Smooth muscle cell (in vitro differentiated cells): ENCODE measurements around the gene ELP2. TPM values are rescaled to one million over a fixed set of nuclear protein-coding genes. Genes with fewer than 3 reads are reported as not detected.

ENCODE experiments used
- DNase-seq: peaks from one replicate; lab custom pipeline; 2025; ENCODE audit not compliant: unreplicated experiment; lab: John Stamatoyannopoulos, UW
- H2AFZ ChIP-seq: fragments of 200-600 bp; sonication (generic); 2 replicates; pipeline ENCODE4 v1.6.0; 2016; ENCODE audit warnings: antibody characterized with exemption, low read depth, mild to moderate bottlenecking
- H3F3A ChIP-seq: fragments of 200-600 bp; sonication (generic); 2 replicates; pipeline ENCODE4 v1.6.0; 2017; ENCODE audit warnings: antibody characterized with exemption, low read depth
- H3K27ac ChIP-seq: fragments of 200-600 bp; sonication (generic); 2 replicates; pipeline ENCODE4 v1.5.1; 2016; ENCODE audit warnings: low read depth, mild to moderate bottlenecking
- H3K27me3 ChIP-seq: fragments of 200-600 bp; sonication (generic); 2 replicates; pipeline ENCODE4 v1.6.1; 2016; ENCODE audit warnings: low read depth, mild to moderate bottlenecking
- H3K36me3 ChIP-seq: fragments of 200-600 bp; sonication (generic); 2 replicates; pipeline ENCODE4 v1.5.1; 2016; ENCODE audit warnings: low read depth
- H3K4me1 ChIP-seq: fragments of 200-600 bp; sonication (generic); 2 replicates; pipeline ENCODE4 v1.5.1; 2016; ENCODE audit warnings: low read depth
- H3K4me2 ChIP-seq: fragments of 200-600 bp; sonication (generic); 2 replicates; pipeline ENCODE4 v1.6.0; 2016; ENCODE audit warnings: mild to moderate bottlenecking
- H3K4me3 ChIP-seq: fragments of 200-600 bp; sonication (generic); 2 replicates; pipeline ENCODE4 v1.5.1; 2016; ENCODE audit warnings: mild to moderate bottlenecking
- H3K79me2 ChIP-seq: fragments of 200-600 bp; sonication (generic); 2 replicates; pipeline ENCODE4 v1.6.0; 2016; ENCODE audit warnings: low read depth, mild to moderate bottlenecking
- H3K9ac ChIP-seq: fragments of 200-600 bp; sonication (generic); 2 replicates; pipeline ENCODE4 v1.6.0; 2016; ENCODE audit warnings: low read depth
- H3K9me3 ChIP-seq: fragments of 200-600 bp; sonication (generic); replicated peaks from 2 replicates; pipeline ENCODE4 v1.5.1; 2016; ENCODE audit warnings: low read depth
- H4K20me1 ChIP-seq: fragments of 200-600 bp; sonication (generic); 2 replicates; pipeline ENCODE4 v1.6.0; 2016; ENCODE audit warnings: low read depth
- CTCF ChIP-seq: fragments of 200-600 bp; sonication (generic); IDR thresholded peaks from 2 replicates; pipeline ENCODE4 v1.5.1; 2017; ENCODE audit warnings: borderline replicate concordance, mild to moderate bottlenecking, antibody characterized with exemption; ENCODE audit not compliant: insufficient read depth, poor library complexity, severe bottlenecking
- WGBS: methylation state at CpG from one replicate; pipeline ENCODE4 v1.1.7; 2016; ENCODE audit warnings: low lambda C conversion rate; 5-methylcytosine and 5-hydroxymethylcytosine counted together
- polyA plus RNA-seq: library from polyadenylated mRNA; unstranded; fragments of >200 nt; fragmentation: Nextera tagmentation; extraction: Ambion mirVana; gene quantifications from 2 replicates; pipeline ENCODE4 v1.2.1, GENCODE V29; 2016
- total RNA-seq: library from RNA; depleted of rRNA; stranded (reverse); fragments of >200 nt; gene quantifications from 2 replicates; pipeline ENCODE4 v1.2.3, GENCODE V29; 2014

Gene ELP2
- total and polyA plus RNA-seq, 2 experiments from 2014 or later: 69.3 to 90.1 TPM

GRCh38 chr18:36196238-36196995 lies 66.7 kb downstream of the ELP2 start:
- Histone ChIP-seq H3K4me3 (no peak overlapping the region), H3K9ac (no peak overlapping the region), H3F3A (no peaks in the 10 kb centered on the region), H2AFZ (no peak overlapping the region), H3K4me1 (no peaks in the 10 kb centered on the region), H3K4me2 (no peak overlapping the region), H4K20me1 (no peaks in the 10 kb centered on the region), H3K27me3 (no peaks in the 10 kb centered on the region), H3K27ac (no peak overlapping the region), H3K79me2 (no peaks in the 10 kb centered on the region), H3K36me3 (no peaks in the 10 kb centered on the region), H3K9me3 (no peaks in the 10 kb centered on the region)
- WGBS: 94% methylated on average over 6 of the region's 6 CpGs
- no peak for DNase-seq
- no peak for TF ChIP-seq CTCF

GRCh38 chr18:36197511-36198166 lies 67.9 kb downstream of the ELP2 start:
- Histone ChIP-seq H3K4me3 (no peak overlapping the region), H3K4me2 (no peak overlapping the region), H4K20me1 (no peaks in the 10 kb centered on the region), H2AFZ (no peak overlapping the region), H3F3A (no peaks in the 10 kb centered on the region), H3K27me3 (no peaks in the 10 kb centered on the region), H3K4me1 (no peaks in the 10 kb centered on the region), H3K9ac (no peak overlapping the region), H3K36me3 (no peaks in the 10 kb centered on the region), H3K79me2 (no peaks in the 10 kb centered on the region), H3K27ac (no peak overlapping the region), H3K9me3 (no peaks in the 10 kb centered on the region)
- no peak for TF ChIP-seq CTCF
- no peak for DNase-seq

- no peaks in the 10 kb centered on the region for H3K36me3 ChIP-seq
- H3K4me3 ChIP-seq: no peak overlapping the region
- 89% methylated on average over 22 of the region's 22 CpGs for WGBS
- H3K27ac ChIP-seq: no peak overlapping the region
- DNase-seq: no peak
- no peaks in the 10 kb centered on the region for H3K27me3 ChIP-seq
- H4K20me1 ChIP-seq: no peaks in the 10 kb centered on the region
- no peak overlapping the region for H2AFZ ChIP-seq
- no peak overlapping the region for H3K4me2 ChIP-seq
- no peaks in the 10 kb centered on the region for H3F3A ChIP-seq
- no peak overlapping the region for H3K9ac ChIP-seq
- no peaks in the 10 kb centered on the region for H3K79me2 ChIP-seq
- no peaks in the 10 kb centered on the region for H3K4me1 ChIP-seq
- H3K9me3 ChIP-seq: no peaks in the 10 kb centered on the region
- TF ChIP-seq CTCF: no peak
Observed at GRCh38 chr18:36199691-36200295, 70.1 kb downstream of the ELP2 start.
